ENCODE data around the gene MARK1.

- TF ChIP-seq, protein P1, sequence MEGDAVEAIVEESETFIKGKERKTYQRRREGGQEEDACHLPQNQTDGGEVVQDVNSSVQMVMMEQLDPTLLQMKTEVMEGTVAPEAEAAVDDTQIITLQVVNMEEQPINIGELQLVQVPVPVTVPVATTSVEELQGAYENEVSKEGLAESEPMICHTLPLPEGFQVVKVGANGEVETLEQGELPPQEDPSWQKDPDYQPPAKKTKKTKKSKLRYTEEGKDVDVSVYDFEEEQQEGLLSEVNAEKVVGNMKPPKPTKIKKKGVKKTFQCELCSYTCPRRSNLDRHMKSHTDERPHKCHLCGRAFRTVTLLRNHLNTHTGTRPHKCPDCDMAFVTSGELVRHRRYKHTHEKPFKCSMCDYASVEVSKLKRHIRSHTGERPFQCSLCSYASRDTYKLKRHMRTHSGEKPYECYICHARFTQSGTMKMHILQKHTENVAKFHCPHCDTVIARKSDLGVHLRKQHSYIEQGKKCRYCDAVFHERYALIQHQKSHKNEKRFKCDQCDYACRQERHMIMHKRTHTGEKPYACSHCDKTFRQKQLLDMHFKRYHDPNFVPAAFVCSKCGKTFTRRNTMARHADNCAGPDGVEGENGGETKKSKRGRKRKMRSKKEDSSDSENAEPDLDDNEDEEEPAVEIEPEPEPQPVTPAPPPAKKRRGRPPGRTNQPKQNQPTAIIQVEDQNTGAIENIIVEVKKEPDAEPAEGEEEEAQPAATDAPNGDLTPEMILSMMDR (IDR thresholded peaks at IDR 0.05), result no peak
- TF ChIP-seq EZH2 (IDR thresholded peaks at IDR 0.05; ENCODE audit: borderline replicate concordance, insufficient read depth, low read depth, low read length, poor library complexity, severe bottlenecking), result no peak
Observed at GRCh38 chr1:220564216-220564615, 36.3 kb downstream of the MARK1 start.

Data from B cell (primary cell).